ENCODE results near the gene PLCE1. TPM values are rescaled to one million over a fixed set of nuclear protein-coding genes. Genes with fewer than 3 reads are reported as not detected.

The PLCE1 gene
- total RNA-seq, 1 experiment from 2014 or later = 1.8 TPM

- Mint-ChIP-seq H3K27me3 (ENCODE audit: unreplicated experiment) (peaks cover 20% of the 10 kb centered on the region), H3K4me1 (ENCODE audit: low read depth, unreplicated experiment) (peaks cover 29% of the 10 kb centered on the region), H3K9me3 (ENCODE audit: low read depth, unreplicated experiment) (peaks cover 6% of the 10 kb centered on the region), H3K36me3 (ENCODE audit: insufficient read depth, unreplicated experiment) (no peaks in the 10 kb centered on the region), H3K4me3 (ENCODE audit: low read depth, unreplicated experiment) (no peak overlapping the region), H3K27ac (ENCODE audit: unreplicated experiment) (no peak overlapping the region)
- no TSS peak for BruUV-seq (replicated peaks)
- DNase-seq = no peak
- no peak for TF ChIP-seq CTCF (IDR thresholded peaks at IDR 0.05; ENCODE audit: unreplicated experiment)
- CTCF ChIA-PET = no interaction called here
- intact Hi-C loops (cut with micrococcal nuclease; ENCODE audit: unreplicated experiment) = no loop called here
Measured at GRCh38 chr10:94010116-94010515, 16.4 kb downstream of the PLCE1 start.

- no peak for TF ChIP-seq CTCF (IDR thresholded peaks at IDR 0.05; ENCODE audit: unreplicated experiment)
- CTCF ChIA-PET = no interaction called here
- no peak for DNase-seq
- Mint-ChIP-seq H3K9me3 (ENCODE audit: low read depth, unreplicated experiment) (peaks cover 6% of the 10 kb centered on the region), H3K36me3 (ENCODE audit: insufficient read depth, unreplicated experiment) (no peaks in the 10 kb centered on the region), H3K27ac (ENCODE audit: unreplicated experiment) (no peak overlapping the region), H3K4me3 (ENCODE audit: low read depth, unreplicated experiment) (no peak overlapping the region), H3K27me3 (ENCODE audit: unreplicated experiment) (peaks cover 20% of the 10 kb centered on the region), H3K4me1 (ENCODE audit: low read depth, unreplicated experiment) (peaks cover 21% of the 10 kb centered on the region)
- intact Hi-C loops (cut with micrococcal nuclease; ENCODE audit: unreplicated experiment) = no loop called here
- no TSS peak for BruUV-seq (replicated peaks)
Measured at GRCh38 chr10:94010886-94011285, 17.2 kb downstream of the PLCE1 start.

GRCh38 chr10:94011296-94011695 lies 17.6 kb downstream of the PLCE1 start:
- TF ChIP-seq CTCF (IDR thresholded peaks at IDR 0.05; ENCODE audit: unreplicated experiment) = no peak
- peaks cover 20% of the 10 kb centered on the region for H3K27me3 Mint-ChIP-seq (ENCODE audit: unreplicated experiment)
- H3K4me1 Mint-ChIP-seq (ENCODE audit: low read depth, unreplicated experiment) = peaks cover 19% of the 10 kb centered on the region
- no peak overlapping the region for H3K4me3 Mint-ChIP-seq (ENCODE audit: low read depth, unreplicated experiment)
- no peaks in the 10 kb centered on the region for H3K36me3 Mint-ChIP-seq (ENCODE audit: insufficient read depth, unreplicated experiment)
- H3K27ac Mint-ChIP-seq (ENCODE audit: unreplicated experiment) = no peak overlapping the region
- intact Hi-C loops (cut with micrococcal nuclease; ENCODE audit: unreplicated experiment) = no loop called here
- BruUV-seq (replicated peaks) = no TSS peak
- H3K9me3 Mint-ChIP-seq (ENCODE audit: low read depth, unreplicated experiment) = peaks cover 6% of the 10 kb centered on the region
- CTCF ChIA-PET = no interaction called here
- DNase-seq = no peak

- DNase-seq = no peak
- no TSS peak for BruUV-seq (replicated peaks)
- no peak for TF ChIP-seq CTCF (IDR thresholded peaks at IDR 0.05; ENCODE audit: unreplicated experiment)
- H3K27ac Mint-ChIP-seq (ENCODE audit: unreplicated experiment) = no peak overlapping the region
- H3K9me3 Mint-ChIP-seq (ENCODE audit: low read depth, unreplicated experiment) = peaks cover 6% of the 10 kb centered on the region
- peaks cover 9% of the 10 kb centered on the region for H3K4me1 Mint-ChIP-seq (ENCODE audit: low read depth, unreplicated experiment)
- no peak overlapping the region for H3K4me3 Mint-ChIP-seq (ENCODE audit: low read depth, unreplicated experiment)
- intact Hi-C loops (cut with micrococcal nuclease; ENCODE audit: unreplicated experiment) = no loop called here
- H3K27me3 Mint-ChIP-seq (ENCODE audit: unreplicated experiment) = peaks cover 24% of the 10 kb centered on the region
- CTCF ChIA-PET = no interaction called here
- no peaks in the 10 kb centered on the region for H3K36me3 Mint-ChIP-seq (ENCODE audit: insufficient read depth, unreplicated experiment)
Measured at GRCh38 chr10:94012834-94013233, 19.1 kb downstream of the PLCE1 start.

Data from Calu3 (cell line).